ENCODE data around the gene LGR4. TPM values are rescaled to one million over a fixed set of nuclear protein-coding genes. Genes with fewer than 3 reads are reported as not detected.

LGR4 gene
- total RNA-seq, 1 experiment from 2014 or later = 99.2 TPM

GRCh38 chr11:27443227-27443626 lies 29.4 kb downstream of the LGR4 start:
- Mint-ChIP-seq H3K27ac (peak overlapping the region; percentile 87 to 95 (median 89)), H3K36me3 (ENCODE audit: insufficient read depth in 1 of 3, low read depth in 3 of 3) (peaks cover 0 to 18% (median 11%) of the 10 kb centered on the region in 3 experiments; a peak in 4 of 7 replicates), H3K27me3 (ENCODE audit: low read depth) (no peaks in the 10 kb centered on the region), H3K9me3 (no peaks in the 10 kb centered on the region), H3K4me3 (peak overlapping the region; percentile 11 to 56; a peak in 3 of 5 replicates), H3K4me1 (peaks cover 73 to 75% of the 10 kb centered on the region in 2 experiments)
- Histone ChIP-seq H3K79me1 (ENCODE audit: insufficient read depth, low read depth, low read length, poor library complexity, severe bottlenecking) (peaks cover 4% of the 10 kb centered on the region), H2BK20ac (ENCODE audit: low read depth, low read length, poor library complexity, severe bottlenecking) (no peak overlapping the region), H3K4me1 (ENCODE audit: insufficient read depth, low read length) (peaks cover 25% of the 10 kb centered on the region), H3K79me2 (ENCODE audit: insufficient read depth, low read length) (peaks cover 15% of the 10 kb centered on the region; the same call in 1 of the 2 replicates), H3K27ac (ENCODE audit: insufficient read length, low read depth, low read length) (no peak overlapping the region), H2BK120ac (ENCODE audit: low read depth, low read length, poor library complexity, severe bottlenecking) (no peak overlapping the region), H4K91ac (ENCODE audit: insufficient read length, low read depth, low read length) (no peak overlapping the region), H3T11ph (ENCODE audit: low read length) (no peak overlapping the region), H3K4me2 (ENCODE audit: insufficient read depth, insufficient read length, low read length) (no peak overlapping the region), H4K20me1 (ENCODE audit: control insufficient read depth, insufficient read depth, insufficient read length) (no peaks in the 10 kb centered on the region), H3K9ac (ENCODE audit: extremely low read depth, insufficient read length, low read length) (no peak overlapping the region), H2BK15ac (ENCODE audit: low read depth, low read length) (no peak overlapping the region), H4K8ac (replicated peaks; ENCODE audit: insufficient read length, low read depth, low read length) (no peak overlapping the region), H3K23ac (ENCODE audit: insufficient read length, low read depth, low read length) (no peak overlapping the region), H3K56ac (ENCODE audit: insufficient read length, low read depth, low read length) (no peak overlapping the region), H2BK12ac (ENCODE audit: insufficient read length, low read depth, low read length) (no peak overlapping the region), H2BK5ac (ENCODE audit: insufficient read length, low read length) (no peak overlapping the region), H3K18ac (ENCODE audit: insufficient read length, low read depth, low read length) (no peak overlapping the region), H2AK5ac (ENCODE audit: insufficient read length, low read length) (no peak overlapping the region), H3K14ac (ENCODE audit: insufficient read depth, low read length) (no peak overlapping the region), H3K23me2 (ENCODE audit: insufficient read length, low read depth, low read length, poor library complexity, severe bottlenecking) (peaks cover 3% of the 10 kb centered on the region), H3K27me3 (ENCODE audit: insufficient read depth, low read length) (no peaks in the 10 kb centered on the region), H2AFZ (ENCODE audit: low read length) (no peak overlapping the region), H4K5ac (ENCODE audit: insufficient read length, low read depth, low read length) (no peak overlapping the region), H3K9me3 (ENCODE audit: control insufficient read depth, low read depth, low read length) (no peaks in the 10 kb centered on the region), H3K4ac (ENCODE audit: low read depth, low read length) (no peak overlapping the region)
- TF ChIP-seq, protein P1, sequence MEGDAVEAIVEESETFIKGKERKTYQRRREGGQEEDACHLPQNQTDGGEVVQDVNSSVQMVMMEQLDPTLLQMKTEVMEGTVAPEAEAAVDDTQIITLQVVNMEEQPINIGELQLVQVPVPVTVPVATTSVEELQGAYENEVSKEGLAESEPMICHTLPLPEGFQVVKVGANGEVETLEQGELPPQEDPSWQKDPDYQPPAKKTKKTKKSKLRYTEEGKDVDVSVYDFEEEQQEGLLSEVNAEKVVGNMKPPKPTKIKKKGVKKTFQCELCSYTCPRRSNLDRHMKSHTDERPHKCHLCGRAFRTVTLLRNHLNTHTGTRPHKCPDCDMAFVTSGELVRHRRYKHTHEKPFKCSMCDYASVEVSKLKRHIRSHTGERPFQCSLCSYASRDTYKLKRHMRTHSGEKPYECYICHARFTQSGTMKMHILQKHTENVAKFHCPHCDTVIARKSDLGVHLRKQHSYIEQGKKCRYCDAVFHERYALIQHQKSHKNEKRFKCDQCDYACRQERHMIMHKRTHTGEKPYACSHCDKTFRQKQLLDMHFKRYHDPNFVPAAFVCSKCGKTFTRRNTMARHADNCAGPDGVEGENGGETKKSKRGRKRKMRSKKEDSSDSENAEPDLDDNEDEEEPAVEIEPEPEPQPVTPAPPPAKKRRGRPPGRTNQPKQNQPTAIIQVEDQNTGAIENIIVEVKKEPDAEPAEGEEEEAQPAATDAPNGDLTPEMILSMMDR (conservative IDR thresholded peaks at IDR 0.05) = no peak
- WGBS (ENCODE audit: extremely low coverage, insufficient read length, low lambda C conversion rate) = no CpG with 5 or more reads among the region's 4 CpGs
- DNase-seq = no peak

All from H9 (cell line).